Bronchial epithelial cell (primary cell): ENCODE data around the gene DTX1. TPM values are rescaled to one million over a fixed set of nuclear protein-coding genes. Genes with fewer than 3 reads are reported as not detected.
"Not testable (repeated sequence)": the region's sequence is repeated elsewhere in the genome, so short reads cannot be mapped to it uniquely, and the experiment has no call there.

ENCODE experiments used
- DNase-seq: peaks from one replicate; pipeline ENCODE4 v3.0.0-alpha.2; 2010; ENCODE audit warnings: low read depth
- FAIRE-seq: peaks from 2 replicates; lab custom pipeline; 2011; peaks lifted over from hg19 to GRCh38; lab: Jason Lieb, UNC
- H3K27me3 ChIP-seq: 2 replicates; pipeline ENCODE4 v1.5.1; 2011; ENCODE audit warnings: low read length; ENCODE audit not compliant: control insufficient read depth, insufficient read depth
- H3K36me3 ChIP-seq: 2 replicates; pipeline ENCODE4 v1.5.1; 2011; ENCODE audit warnings: low read length; ENCODE audit not compliant: control insufficient read depth, insufficient read depth
- H3K4me3 ChIP-seq: 2 replicates; pipeline ENCODE4 v1.5.1; 2011; ENCODE audit warnings: mild to moderate bottlenecking, low read depth, low read length, control low read depth
- CTCF ChIP-seq: IDR thresholded peaks from 2 replicates; pipeline ENCODE4 v1.5.1; 2011; ENCODE audit warnings: mild to moderate bottlenecking, moderate library complexity, low read length, control low read depth, inconsistent platforms; ENCODE audit not compliant: insufficient read depth, severe bottlenecking
- total RNA-seq: library from RNA; depleted of rRNA; stranded (reverse); fragments of >200 nt; gene quantifications from 2 replicates; pipeline ENCODE4 v1.2.1, GENCODE V29; 2014

Gene DTX1
- total RNA-seq, 1 donor from 2014 or later = not detected

- Histone ChIP-seq H3K27me3 (peaks cover 1% of the 10 kb centered on the region), H3K36me3 (no peaks in the 10 kb centered on the region), H3K4me3 (no peak overlapping the region)
- FAIRE-seq = no peak
- TF ChIP-seq CTCF = no peak
- no peak for DNase-seq
These were observed 60.3 kb downstream of the DTX1 start for GRCh38 chr12:113116875-113117274.

GRCh38 chr12:113117684-113118083 is 61.2 kb downstream of the DTX1 start:
- DNase-seq, H3K4me3 ChIP-seq, FAIRE-seq, H3K27me3 ChIP-seq, H3K36me3 ChIP-seq: not testable (repeated sequence)

- Histone ChIP-seq H3K36me3 (no peaks in the 10 kb centered on the region), H3K27me3 (peaks cover 1% of the 10 kb centered on the region), H3K4me3 (no peak overlapping the region)
- FAIRE-seq (no peak), DNase-seq (no peak)
- TF ChIP-seq CTCF = no peak
These were observed 61.6 kb downstream of the DTX1 start for GRCh38 chr12:113118142-113118541.

GRCh38 chr12:113119980-113120669 is 63.6 kb downstream of the DTX1 start:
- H3K36me3 ChIP-seq = no peaks in the 10 kb centered on the region
- FAIRE-seq (no peak), DNase-seq (no peak)
- no peaks in the 10 kb centered on the region for H3K27me3 ChIP-seq
- no peak overlapping the region for H3K4me3 ChIP-seq
- TF ChIP-seq CTCF = no peak

GRCh38 chr12:113120670-113121370 is 64.3 kb downstream of the DTX1 start:
- no peaks in the 10 kb centered on the region for H3K36me3 ChIP-seq
- FAIRE-seq (no peak), DNase-seq (no peak)
- H3K27me3 ChIP-seq = no peaks in the 10 kb centered on the region
- TF ChIP-seq CTCF = no peak
- no peak overlapping the region for H3K4me3 ChIP-seq

GRCh38 chr12:113127791-113128199 is 71.3 kb downstream of the DTX1 start:
- FAIRE-seq (no peak), DNase-seq (no peak)
- TF ChIP-seq CTCF = no peak
- no peak overlapping the region for H3K4me3 ChIP-seq
- no peaks in the 10 kb centered on the region for H3K36me3 ChIP-seq
- peaks cover 4% of the 10 kb centered on the region for H3K27me3 ChIP-seq
